ENCODE results near the gene THSD7B. TPM values are rescaled to one million over a fixed set of nuclear protein-coding genes. Genes with fewer than 3 reads are reported as not detected.

THSD7B gene
- polyA plus RNA-seq, 2 of the 4 experiments (the other 2 are of a cell fraction), result not detected

GRCh38 chr2:137672989-137673552, 907.7 kb downstream of the THSD7B start:
- ChIA-PET CTCF (no interaction called here), POLR2A (no interaction called here)
- Histone ChIP-seq H3K4me2 (no peak overlapping the region), H3K27ac (no peak overlapping the region), H3K4me3 (no peak overlapping the region), H3K4me1 (no peaks in the 10 kb centered on the region), H3K9me3 (no peaks in the 10 kb centered on the region)
- no peak for ATAC-seq
- FAIRE-seq, result no peak
- DNase-seq (ENCODE audit: low read depth in 1 of 2, low spot score in 1 of 2), result no peak
- TF ChIP-seq PBX3 (IDR thresholded peaks at IDR 0.05) (no peak), RAD21 (conservative IDR thresholded peaks at IDR 0.05 in 1 of 2, IDR thresholded peaks at IDR 0.05 in 1 of 2) (no peak), PHF8 (IDR thresholded peaks at IDR 0.05; ENCODE audit: borderline replicate concordance, low read depth) (no peak), RCOR1 (IDR thresholded peaks at IDR 0.05; ENCODE audit: low read depth, low read length) (no peak), KDM1A (IDR thresholded peaks at IDR 0.05; ENCODE audit: low read depth) (no peak), HDAC2 (IDR thresholded peaks at IDR 0.05) (no peak), ZNF302 (CRISPR knock-in tag; IDR thresholded peaks at IDR 0.05) (no peak), HES2 (IDR thresholded peaks at IDR 0.05) (no peak), REST (IDR thresholded peaks at IDR 0.05) (no peak), CTCF (IDR thresholded peaks at IDR 0.05) (no peak)

GRCh38 chr2:137674991-137675390, 909.6 kb downstream of the THSD7B start:
- no peaks in the 10 kb centered on the region for H3K9me3 ChIP-seq
- WGBS (ENCODE audit: missing lambda C conversion rate), result 2% methylated on average over 2 of the region's 2 CpGs
- H3K27ac ChIP-seq, result no peak overlapping the region
- DNase-seq (ENCODE audit: low read depth in 1 of 2, low spot score in 1 of 2) (no peak), FAIRE-seq (no peak), ATAC-seq (no peak)
- H3K4me3 ChIP-seq, result no peak overlapping the region
- ChIA-PET CTCF (no interaction called here), POLR2A (no interaction called here)
- TF ChIP-seq CBX2 (IDR thresholded peaks at IDR 0.05; ENCODE audit: borderline replicate concordance, low read depth), result no peak
- no peak for TF ChIP-seq NFE2L2 (conservative IDR thresholded peaks at IDR 0.05; ENCODE audit: low read length)
- TF ChIP-seq JUN (IDR thresholded peaks at IDR 0.05), result no peak
- TF ChIP-seq JUNB (IDR thresholded peaks at IDR 0.05), result no peak
- no peak for TF ChIP-seq RNF2 (IDR thresholded peaks at IDR 0.05; ENCODE audit: borderline replicate concordance, low read depth)
- no peak for TF ChIP-seq CBX8 (IDR thresholded peaks at IDR 0.05)
- no peak for TF ChIP-seq ZC3H11A (IDR thresholded peaks at IDR 0.05)
- no peak for TF ChIP-seq RCOR1 (IDR thresholded peaks at IDR 0.05; ENCODE audit: low read depth, low read length)
- TF ChIP-seq ZNF302 (CRISPR knock-in tag; IDR thresholded peaks at IDR 0.05), result no peak
- no peak for TF ChIP-seq ATOH8 (CRISPR knock-in tag; IDR thresholded peaks at IDR 0.05; ENCODE audit: low read depth)
- TF ChIP-seq ZSCAN20 (CRISPR knock-in tag; IDR thresholded peaks at IDR 0.05), result no peak
- no peak for TF ChIP-seq EHF (CRISPR knock-in tag; IDR thresholded peaks at IDR 0.05)
- no peak overlapping the region for H3K4me2 ChIP-seq
- no peaks in the 10 kb centered on the region for H3K4me1 ChIP-seq
